AG04450 (cell line): ENCODE data around the gene FIBCD1. TPM values are rescaled to one million over a fixed set of nuclear protein-coding genes. Genes with fewer than 3 reads are reported as not detected.

Experiments used
- CTCF ChIA-PET: fragments of 300-600, 350-600 bp; formaldehyde crosslinking; extraction: SDS; loops from one replicate; lab custom pipeline; 2022; ENCODE audit warnings: antibody characterized with exemption, inconsistent platforms; lab: Charles Lee
- POLR2A ChIA-PET: fragments of 350-600 bp; formaldehyde crosslinking; extraction: SDS; loops from one replicate; lab custom pipeline; 2021; ENCODE audit warnings: antibody characterized with exemption, inconsistent platforms; lab: Yijun Ruan, JAX
- DNase-seq: peaks from one replicate; pipeline ENCODE4 v3.0.0-alpha.2; 2011; ENCODE audit warnings: low read depth, low spot score
- H3K27ac ChIP-seq: one replicate; pipeline ENCODE4 v1.5.1; 2012; ENCODE audit warnings: low read depth, low read length, control low read depth
- H3K27me3 ChIP-seq: one replicate; pipeline ENCODE4 v1.6.0; 2012; ENCODE audit warnings: low read length; ENCODE audit not compliant: control insufficient read depth, insufficient read depth
- H3K4me3 ChIP-seq: 2 replicates; pipeline ENCODE4 v1.5.1; 2011; ENCODE audit warnings: mild to moderate bottlenecking, low read depth, low read length, control low read depth
- H3K9me3 ChIP-seq: 2 replicates; pipeline ENCODE4 v1.5.1; 2012; ENCODE audit warnings: low read length; ENCODE audit not compliant: control insufficient read depth, insufficient read depth
- polyA plus RNA-seq: library from polyadenylated mRNA; depleted of rRNA; stranded (reverse); fragments of >200 nt; gene quantifications from 2 replicates; pipeline ENCODE4 v1.2.3, GENCODE V29; 2011
- TF ChIP-seq, protein P1 (sequence below): IDR thresholded peaks from 2 replicates; pipeline ENCODE4 v1.5.1; 2011; ENCODE audit warnings: low read depth, low read length, control low read depth, inconsistent platforms

The FIBCD1 gene
- polyA plus RNA-seq, 1 experiment: 2.2 TPM

DNA sequence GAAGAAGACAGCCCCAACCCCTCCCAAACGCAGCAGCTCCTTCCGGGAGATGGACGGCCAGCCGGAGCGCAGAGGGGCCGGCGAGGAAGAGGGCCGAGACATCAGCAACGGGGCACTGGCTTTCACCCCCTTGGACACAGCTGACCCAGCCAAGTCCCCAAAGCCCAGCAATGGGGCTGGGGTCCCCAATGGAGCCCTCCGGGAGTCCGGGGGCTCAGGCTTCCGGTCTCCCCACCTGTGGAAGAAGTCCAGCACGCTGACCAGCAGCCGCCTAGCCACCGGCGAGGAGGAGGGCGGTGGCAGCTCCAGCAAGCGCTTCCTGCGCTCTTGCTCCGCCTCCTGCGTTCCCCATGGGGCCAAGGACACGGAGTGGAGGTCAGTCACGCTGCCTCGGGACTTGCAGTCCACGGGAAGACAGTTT is 54.9 kb downstream of the FIBCD1 start:
- H3K4me3 ChIP-seq: no peak overlapping the region
- ChIA-PET CTCF (interaction anchor here (1.7 to 3.7 kb wide), 2 partner anchors 14 to 17 kb away, joined by 5 to 11 read pairs; no protein-coding TSS in a partner anchor), POLR2A (no interaction called here)
- H3K27ac ChIP-seq: no peak overlapping the region
- H3K27me3 ChIP-seq: no peaks in the 10 kb centered on the region
- TF ChIP-seq, protein P1, sequence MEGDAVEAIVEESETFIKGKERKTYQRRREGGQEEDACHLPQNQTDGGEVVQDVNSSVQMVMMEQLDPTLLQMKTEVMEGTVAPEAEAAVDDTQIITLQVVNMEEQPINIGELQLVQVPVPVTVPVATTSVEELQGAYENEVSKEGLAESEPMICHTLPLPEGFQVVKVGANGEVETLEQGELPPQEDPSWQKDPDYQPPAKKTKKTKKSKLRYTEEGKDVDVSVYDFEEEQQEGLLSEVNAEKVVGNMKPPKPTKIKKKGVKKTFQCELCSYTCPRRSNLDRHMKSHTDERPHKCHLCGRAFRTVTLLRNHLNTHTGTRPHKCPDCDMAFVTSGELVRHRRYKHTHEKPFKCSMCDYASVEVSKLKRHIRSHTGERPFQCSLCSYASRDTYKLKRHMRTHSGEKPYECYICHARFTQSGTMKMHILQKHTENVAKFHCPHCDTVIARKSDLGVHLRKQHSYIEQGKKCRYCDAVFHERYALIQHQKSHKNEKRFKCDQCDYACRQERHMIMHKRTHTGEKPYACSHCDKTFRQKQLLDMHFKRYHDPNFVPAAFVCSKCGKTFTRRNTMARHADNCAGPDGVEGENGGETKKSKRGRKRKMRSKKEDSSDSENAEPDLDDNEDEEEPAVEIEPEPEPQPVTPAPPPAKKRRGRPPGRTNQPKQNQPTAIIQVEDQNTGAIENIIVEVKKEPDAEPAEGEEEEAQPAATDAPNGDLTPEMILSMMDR: no peak
- no peaks in the 10 kb centered on the region; the same call in 1 of the 2 replicates for H3K9me3 ChIP-seq
- no peak for DNase-seq

DNA sequence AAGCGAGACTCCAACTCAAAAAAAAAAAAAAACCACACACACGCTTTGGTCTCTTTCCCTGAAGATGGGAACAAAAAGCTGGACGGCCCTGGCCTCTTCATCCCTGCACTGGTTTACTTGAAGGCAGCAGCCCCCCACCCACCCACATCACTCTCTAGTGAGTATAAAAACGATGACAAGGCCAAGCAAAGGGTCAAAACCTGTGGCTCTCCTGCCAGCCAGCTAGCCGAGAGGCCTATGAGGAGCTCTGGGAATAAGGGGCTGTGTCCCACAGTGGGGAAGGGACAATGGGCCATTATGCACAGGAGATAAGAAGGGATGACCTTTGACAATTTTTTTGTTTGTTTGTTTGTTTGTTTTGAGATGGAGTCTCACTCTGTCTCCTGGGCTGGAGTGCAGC is 55.6 kb downstream of the FIBCD1 start:
- TF ChIP-seq, protein P1: no peak
- no peak overlapping the region for H3K4me3 ChIP-seq
- no peaks in the 10 kb centered on the region for H3K27me3 ChIP-seq
- ChIA-PET CTCF (interaction anchor here (0.6 to 3.7 kb wide), 4 partner anchors 13 to 121 kb away, joined by 4 to 11 read pairs (median 6); no protein-coding TSS in a partner anchor), POLR2A (no interaction called here)
- no peak for DNase-seq
- no peaks in the 10 kb centered on the region; the same call in 1 of the 2 replicates for H3K9me3 ChIP-seq
- H3K27ac ChIP-seq: no peak overlapping the region

DNA sequence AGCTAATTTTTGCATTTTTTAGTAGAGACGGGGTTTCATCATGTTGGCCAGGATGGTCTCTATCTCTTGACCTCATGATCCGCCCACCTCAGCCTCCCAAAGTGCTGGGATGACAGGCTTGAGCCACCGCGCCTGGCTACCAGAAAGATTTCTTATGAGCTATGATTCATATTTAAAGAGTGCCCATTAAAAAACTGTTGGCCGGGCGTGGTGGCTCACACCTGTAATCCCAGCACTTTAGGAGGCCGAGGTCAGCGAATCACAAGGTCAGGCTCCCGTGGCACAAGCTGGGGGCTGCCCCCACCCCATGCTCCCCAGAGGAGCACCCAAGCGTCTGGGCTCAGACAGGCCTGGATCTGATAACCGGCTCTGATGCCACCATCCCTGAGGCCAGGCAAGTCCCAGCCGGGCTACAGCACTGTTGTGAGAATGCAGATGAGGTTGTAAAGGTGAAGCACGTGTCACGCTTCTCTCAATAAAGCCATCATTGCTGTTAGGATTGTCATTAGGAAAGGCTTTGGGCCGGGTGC is 56.3 kb downstream of the FIBCD1 start:
- POLR2A ChIA-PET: no interaction called here
- Histone ChIP-seq H3K27me3 (no peaks in the 10 kb centered on the region), H3K27ac (no peak overlapping the region), H3K4me3 (no peak overlapping the region), H3K9me3 (no peaks in the 10 kb centered on the region; the same call in 1 of the 2 replicates)
- TF ChIP-seq, protein P1: no peak
- CTCF ChIA-PET: interaction anchor here (0.6 to 1.0 kb wide), 3 partner anchors 12 to 120 kb away, joined by 3 to 7 read pairs (median 4); no protein-coding TSS in a partner anchor
- no peak for DNase-seq

DNA sequence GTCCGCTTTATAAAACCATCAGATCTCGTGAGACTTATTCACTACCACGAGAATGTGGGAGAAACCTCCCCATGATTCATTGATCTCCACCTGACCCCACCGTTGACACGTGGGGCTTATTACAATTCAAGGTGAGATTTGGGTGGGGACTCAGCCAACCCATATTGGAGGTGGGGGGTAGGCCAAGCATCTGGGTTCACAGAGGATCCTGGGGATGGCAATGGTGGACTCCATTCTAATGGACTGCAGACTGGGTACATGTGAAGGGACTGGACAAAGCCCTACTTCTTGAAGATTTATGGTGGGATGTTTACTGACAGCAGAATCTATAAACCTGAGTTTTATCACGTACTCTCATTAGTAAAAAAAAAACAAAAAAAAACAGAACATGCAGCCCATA is 57.5 kb downstream of the FIBCD1 start:
- POLR2A ChIA-PET: no interaction called here
- CTCF ChIA-PET: interaction anchor here (5.8 kb wide), 1 partner anchor 15 kb away, joined by 54 read pairs; no protein-coding TSS in a partner anchor

More for the DNA sequence above, 57.5 kb downstream of the FIBCD1 start:
- Histone ChIP-seq H3K27me3 (no peaks in the 10 kb centered on the region), H3K4me3 (no peak overlapping the region), H3K27ac (no peak overlapping the region), H3K9me3 (no peaks in the 10 kb centered on the region; the same call in 1 of the 2 replicates)
- TF ChIP-seq, protein P1: no peak
- DNase-seq: no peak
